Measurements from ENCODE around the gene CHRND. TPM values are rescaled to one million over a fixed set of nuclear protein-coding genes. Genes with fewer than 3 reads are reported as not detected.

The CHRND gene
- total RNA-seq, 4 donors from 2014 or later: 49.1 to 119 (median 81.1) TPM

DNA sequence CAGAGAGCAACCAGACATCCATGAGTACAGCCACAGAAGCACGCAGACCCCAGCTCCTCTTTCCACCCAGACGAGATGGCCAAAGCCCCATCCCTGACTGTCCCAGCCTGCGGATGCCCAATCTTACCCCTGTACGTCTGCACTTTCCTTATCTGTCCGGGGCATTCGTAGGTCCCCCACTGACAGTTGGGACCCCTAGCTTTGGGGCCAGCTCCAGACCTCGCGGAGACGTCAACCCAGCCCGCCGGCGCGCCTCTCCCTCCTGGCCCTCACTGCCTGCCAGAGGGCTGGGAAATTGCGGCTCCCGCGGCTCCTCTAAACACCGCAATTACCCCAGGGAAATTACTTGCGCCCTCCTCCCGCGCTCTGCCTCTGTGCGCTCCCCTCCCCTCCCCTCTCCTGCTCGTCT, 40.6 kb upstream of the CHRND start:
- H3K36me3 ChIP-seq: no peaks in the 10 kb centered on the region
- H3K9me3 ChIP-seq: no peaks in the 10 kb centered on the region
- H3K27ac ChIP-seq: no peak overlapping the region
- DNase-seq (peak in 1 of 2 donors; percentile 1), ATAC-seq (no peak)
- TF ChIP-seq POLR2A (IDR thresholded peaks at IDR 0.05): no peak
- TF ChIP-seq, protein P1, sequence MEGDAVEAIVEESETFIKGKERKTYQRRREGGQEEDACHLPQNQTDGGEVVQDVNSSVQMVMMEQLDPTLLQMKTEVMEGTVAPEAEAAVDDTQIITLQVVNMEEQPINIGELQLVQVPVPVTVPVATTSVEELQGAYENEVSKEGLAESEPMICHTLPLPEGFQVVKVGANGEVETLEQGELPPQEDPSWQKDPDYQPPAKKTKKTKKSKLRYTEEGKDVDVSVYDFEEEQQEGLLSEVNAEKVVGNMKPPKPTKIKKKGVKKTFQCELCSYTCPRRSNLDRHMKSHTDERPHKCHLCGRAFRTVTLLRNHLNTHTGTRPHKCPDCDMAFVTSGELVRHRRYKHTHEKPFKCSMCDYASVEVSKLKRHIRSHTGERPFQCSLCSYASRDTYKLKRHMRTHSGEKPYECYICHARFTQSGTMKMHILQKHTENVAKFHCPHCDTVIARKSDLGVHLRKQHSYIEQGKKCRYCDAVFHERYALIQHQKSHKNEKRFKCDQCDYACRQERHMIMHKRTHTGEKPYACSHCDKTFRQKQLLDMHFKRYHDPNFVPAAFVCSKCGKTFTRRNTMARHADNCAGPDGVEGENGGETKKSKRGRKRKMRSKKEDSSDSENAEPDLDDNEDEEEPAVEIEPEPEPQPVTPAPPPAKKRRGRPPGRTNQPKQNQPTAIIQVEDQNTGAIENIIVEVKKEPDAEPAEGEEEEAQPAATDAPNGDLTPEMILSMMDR (IDR thresholded peaks at IDR 0.05 in 4 of 5, conservative IDR thresholded peaks at IDR 0.05 in 1 of 5): no peak
- H3K4me1 ChIP-seq: no peaks in the 10 kb centered on the region
- intact Hi-C loops (cut with DNase I; ENCODE audit: low total_unique reads): no loop called here
- peaks cover 31 to 42% (median 41%) of the 10 kb centered on the region in 3 donors for H3K27me3 ChIP-seq
- in situ Hi-C loops (cut with MboI; ENCODE audit: low sequenced_read_pairs in 4 of 4): no loop called here
- H3K4me3 ChIP-seq: no peak overlapping the region

DNA sequence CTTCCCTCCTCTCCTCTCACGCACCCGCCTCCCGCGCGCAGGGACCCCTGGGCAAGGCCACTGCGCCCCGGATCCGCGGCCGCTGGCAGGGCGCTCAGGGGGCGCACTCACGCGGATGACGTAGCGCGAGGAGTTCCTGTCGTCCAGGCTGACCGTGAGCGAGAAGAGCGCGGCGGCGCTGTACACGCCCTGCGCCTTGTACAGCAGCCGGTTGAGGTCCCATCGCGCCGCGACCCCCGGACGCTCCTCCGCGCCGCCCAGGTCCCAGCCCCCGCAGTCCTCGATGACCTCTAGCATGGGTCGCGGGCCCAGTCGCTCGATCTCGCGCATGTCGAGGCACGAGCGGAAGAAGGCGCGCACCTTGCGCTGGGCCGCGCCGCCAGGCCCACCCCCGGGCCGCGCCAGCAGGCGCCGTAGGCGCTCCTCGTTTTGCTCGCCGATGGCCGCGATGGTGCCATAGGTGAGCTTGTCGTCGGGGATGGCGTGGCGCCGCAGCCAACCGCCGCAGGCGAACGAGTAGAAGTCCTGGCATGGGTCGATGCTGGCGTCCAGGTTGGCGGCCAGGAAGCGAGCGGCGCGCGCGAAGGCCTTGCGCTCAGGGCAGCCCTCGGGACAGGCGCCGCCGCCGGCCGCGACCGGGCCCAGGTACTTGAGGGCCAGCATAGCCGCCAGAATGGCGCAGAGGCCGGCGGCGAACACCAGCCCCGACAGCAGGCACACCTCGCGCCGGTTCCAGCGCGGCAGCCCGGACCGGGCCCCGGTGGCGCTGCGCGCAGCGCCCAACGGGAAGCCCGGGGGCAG, 40.0 kb upstream of the CHRND start:
- no peak for TF ChIP-seq POLR2A (IDR thresholded peaks at IDR 0.05)
- TF ChIP-seq, protein P1 (IDR thresholded peaks at IDR 0.05 in 4 of 5, conservative IDR thresholded peaks at IDR 0.05 in 1 of 5): no peak
- no peaks in the 10 kb centered on the region for H3K9me3 ChIP-seq
- peaks cover 31 to 42% (median 41%) of the 10 kb centered on the region in 3 donors for H3K27me3 ChIP-seq
- H3K36me3 ChIP-seq: no peaks in the 10 kb centered on the region
- H3K4me1 ChIP-seq: no peaks in the 10 kb centered on the region
- in situ Hi-C loops (cut with MboI; ENCODE audit: low sequenced_read_pairs in 4 of 4): no loop called here
- no peak overlapping the region for H3K27ac ChIP-seq
- no peak for ATAC-seq
- H3K4me3 ChIP-seq: peak overlapping the region in 1 of 4 donors; percentile 6
- DNase-seq: no peak
- intact Hi-C loops (cut with DNase I; ENCODE audit: low total_unique reads): no loop called here

DNA sequence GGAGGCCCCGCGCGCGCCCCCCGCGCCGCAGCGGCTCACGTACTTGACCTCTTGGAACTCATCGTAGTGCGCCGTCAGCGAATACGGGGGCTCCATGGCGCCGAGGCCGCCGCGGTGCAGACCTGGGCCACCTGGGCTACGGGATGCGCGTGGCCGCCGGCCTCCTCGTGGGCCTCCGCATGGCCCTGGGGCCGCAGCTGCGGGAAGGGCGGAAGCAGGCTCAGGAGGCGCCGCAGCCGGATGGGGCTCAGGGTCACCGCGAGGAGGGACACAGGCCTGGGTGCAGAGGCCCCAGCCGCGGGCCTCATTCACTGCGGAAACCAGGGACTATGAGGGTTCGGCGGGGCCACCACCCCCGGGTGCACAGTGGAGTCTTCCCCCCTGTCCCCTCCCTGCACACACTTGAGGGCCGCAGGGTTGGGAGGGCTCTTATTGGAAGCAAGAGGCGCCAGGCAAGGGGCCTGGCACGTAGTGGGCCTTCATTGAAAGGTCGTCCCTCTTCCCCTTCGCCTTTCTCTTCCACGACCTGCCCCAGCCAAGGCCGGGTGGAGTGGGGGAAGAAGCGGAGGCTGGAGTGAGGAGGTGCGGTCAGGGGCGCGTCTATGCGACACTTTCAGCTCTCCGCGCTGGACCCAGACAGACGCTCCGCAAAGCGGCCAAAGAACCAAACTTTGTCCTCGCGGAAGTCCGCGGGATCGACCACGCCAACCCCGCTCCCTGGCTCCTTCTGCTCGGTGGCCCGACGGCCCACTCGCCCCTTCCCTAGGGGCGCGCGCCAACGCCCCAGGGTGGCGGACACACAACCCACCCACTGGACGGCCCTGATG, 39.2 kb upstream of the CHRND start:
- Histone ChIP-seq H3K27me3 (peaks cover 31 to 41% (median 40%) of the 10 kb centered on the region in 3 donors), H3K4me3 (peak overlapping the region in 1 of 4 donors; percentile 28), H3K9me3 (no peaks in the 10 kb centered on the region), H3K27ac (no peak overlapping the region), H3K4me1 (no peaks in the 10 kb centered on the region), H3K36me3 (no peaks in the 10 kb centered on the region)
- DNase-seq (no peak), ATAC-seq (no peak)
- in situ Hi-C loops (cut with MboI; ENCODE audit: low sequenced_read_pairs in 4 of 4) (no loop called here), intact Hi-C loops (cut with DNase I; ENCODE audit: low total_unique reads) (no loop called here)
- TF ChIP-seq POLR2A (IDR thresholded peaks at IDR 0.05): no peak
- TF ChIP-seq, protein P1 (IDR thresholded peaks at IDR 0.05 in 4 of 5, conservative IDR thresholded peaks at IDR 0.05 in 1 of 5): no peak

DNA sequence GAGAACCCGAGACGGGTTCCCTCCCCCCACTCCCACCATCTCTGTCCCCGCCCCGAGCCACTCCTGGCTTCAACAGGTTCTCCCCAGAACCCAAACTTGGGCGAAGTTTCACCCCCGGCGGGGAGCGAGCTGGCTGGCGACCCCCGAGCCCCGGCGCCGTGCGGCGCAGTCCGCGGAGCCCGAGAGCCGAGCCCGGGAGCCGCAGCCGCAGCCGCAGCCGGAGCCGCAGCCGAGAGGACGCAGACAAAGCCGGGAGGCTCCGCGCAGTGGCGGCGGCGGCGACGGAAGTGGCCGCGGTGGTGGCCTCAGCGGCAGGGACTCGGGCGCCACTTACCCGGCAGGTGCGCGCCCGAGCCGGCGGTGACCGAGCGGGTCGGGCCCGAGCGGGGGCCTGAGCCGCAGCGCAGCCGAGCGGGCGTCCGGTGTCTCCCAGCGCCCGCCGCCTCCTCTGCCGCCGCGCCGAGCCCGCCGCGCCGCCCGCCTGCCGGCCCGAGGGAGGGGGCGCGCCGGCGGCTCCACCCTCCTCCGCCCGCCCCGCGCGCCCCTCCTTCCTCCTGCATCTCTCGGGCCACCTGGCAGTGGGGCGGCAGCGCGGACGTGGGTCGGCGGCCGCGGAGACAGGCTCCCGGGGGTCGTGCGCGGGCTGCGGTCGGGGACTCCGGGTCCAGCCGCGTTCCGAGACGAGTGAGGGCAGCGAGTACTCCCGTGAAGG, 38.4 kb upstream of the CHRND start, which contains the start of gene ECEL1:
ECEL1 (minus strand) TSS at position 450 of the 712 bp plus-strand sequence. CDS start 1,181 bp downstream, outside the sequence.
- in situ Hi-C loops (cut with MboI; ENCODE audit: low sequenced_read_pairs in 4 of 4): no loop called here

More for the DNA sequence above, 38.4 kb upstream of the CHRND start, which contains the start of gene ECEL1:
- intact Hi-C loops (cut with DNase I; ENCODE audit: low total_unique reads): no loop called here
- Histone ChIP-seq H3K36me3 (no peaks in the 10 kb centered on the region), H3K27me3 (peaks cover 31 to 41% (median 39%) of the 10 kb centered on the region in 3 donors), H3K27ac (no peak within 1 kb of the TSS), H3K4me3 (peak within 1 kb of the TSS in 2 of 4 donors; percentile 7 to 28), H3K4me1 (no peaks in the 10 kb centered on the region), H3K9me3 (no peaks in the 10 kb centered on the region)
- ATAC-seq: no peak
- TF ChIP-seq POLR2A (IDR thresholded peaks at IDR 0.05): no peak
- TF ChIP-seq, protein P1 (IDR thresholded peaks at IDR 0.05 in 4 of 5, conservative IDR thresholded peaks at IDR 0.05 in 1 of 5): no peak
- DNase-seq: no peak
